Skeletal muscle satellite cell (primary cell): Measurements from ENCODE around the gene DPP6.

Source experiments
- H3K27me3 ChIP-seq: 2 replicates; pipeline ENCODE4 v1.7.0; 2013; ENCODE audit warnings: low read length; ENCODE audit not compliant: control insufficient read depth, insufficient read depth
- H3K36me3 ChIP-seq: 2 replicates; pipeline ENCODE4 v1.7.0; 2013; ENCODE audit warnings: mild to moderate bottlenecking, control low read depth, low read length; ENCODE audit not compliant: insufficient read depth
- H3K4me1 ChIP-seq: 2 replicates; pipeline ENCODE4 v1.7.0; 2013; ENCODE audit warnings: low read length; ENCODE audit not compliant: control insufficient read depth, insufficient read depth
- H3K4me2 ChIP-seq: 2 replicates; pipeline ENCODE4 v1.7.0; 2013; ENCODE audit warnings: mild to moderate bottlenecking, low read length
- H3K4me3 ChIP-seq: 2 replicates; pipeline ENCODE4 v1.7.0; 2013; ENCODE audit warnings: low read length
- H3K9ac ChIP-seq: 2 replicates; pipeline ENCODE4 v1.7.0; 2013; ENCODE audit warnings: mild to moderate bottlenecking, low read depth, low read length, moderate library complexity
- H3K9me3 ChIP-seq: replicated peaks from 2 replicates; pipeline ENCODE4 v1.7.0; 2013; ENCODE audit warnings: mild to moderate bottlenecking, control low read depth, low read length

Gene DPP6

GRCh38 chr7:154287356-154287755 lies 235.2 kb downstream of the DPP6 start:
- H3K4me2 ChIP-seq: no peak overlapping the region
- no peaks in the 10 kb centered on the region for H3K4me1 ChIP-seq

GRCh38 chr7:154289119-154289518 lies 236.9 kb downstream of the DPP6 start:
- H3K27me3 ChIP-seq: no peaks in the 10 kb centered on the region
- peaks cover 13% of the 10 kb centered on the region for H3K9me3 ChIP-seq
- no peak overlapping the region for H3K4me3 ChIP-seq
- no peaks in the 10 kb centered on the region for H3K4me1 ChIP-seq
- no peak overlapping the region for H3K9ac ChIP-seq
- H3K36me3 ChIP-seq: no peaks in the 10 kb centered on the region
- H3K4me2 ChIP-seq: no peak overlapping the region

More at GRCh38 chr7:154287356-154287755, 235.2 kb downstream of the DPP6 start:
- Histone ChIP-seq H3K36me3 (no peaks in the 10 kb centered on the region), H3K27me3 (no peaks in the 10 kb centered on the region), H3K9ac (no peak overlapping the region), H3K9me3 (peaks cover 18% of the 10 kb centered on the region), H3K4me3 (no peak overlapping the region)

- Histone ChIP-seq H3K27me3 (no peaks in the 10 kb centered on the region), H3K36me3 (no peaks in the 10 kb centered on the region), H3K9me3 (peaks cover 10% of the 10 kb centered on the region), H3K4me3 (no peak overlapping the region), H3K4me1 (no peaks in the 10 kb centered on the region), H3K4me2 (no peak overlapping the region), H3K9ac (no peak overlapping the region)
Measured at GRCh38 chr7:154296443-154296842, 244.2 kb downstream of the DPP6 start.

- H3K27me3 ChIP-seq: no peaks in the 10 kb centered on the region
- no peaks in the 10 kb centered on the region for H3K4me1 ChIP-seq
- peaks cover 10% of the 10 kb centered on the region for H3K9me3 ChIP-seq
- no peak overlapping the region for H3K4me3 ChIP-seq
- H3K36me3 ChIP-seq: no peaks in the 10 kb centered on the region
- H3K4me2 ChIP-seq: no peak overlapping the region
- no peak overlapping the region for H3K9ac ChIP-seq
Measured at GRCh38 chr7:154299736-154300135, 247.5 kb downstream of the DPP6 start.

- Histone ChIP-seq H3K27me3 (no peaks in the 10 kb centered on the region), H3K9me3 (peaks cover 16% of the 10 kb centered on the region), H3K9ac (no peak overlapping the region), H3K36me3 (no peaks in the 10 kb centered on the region), H3K4me1 (no peaks in the 10 kb centered on the region), H3K4me3 (no peak overlapping the region), H3K4me2 (no peak overlapping the region)
Measured at GRCh38 chr7:154302380-154302779, 250.2 kb downstream of the DPP6 start.

GRCh38 chr7:154304231-154304630 lies 252.0 kb downstream of the DPP6 start:
- H3K36me3 ChIP-seq: no peaks in the 10 kb centered on the region
- no peak overlapping the region for H3K4me3 ChIP-seq
- no peaks in the 10 kb centered on the region for H3K4me1 ChIP-seq
- H3K27me3 ChIP-seq: no peaks in the 10 kb centered on the region
- no peak overlapping the region for H3K4me2 ChIP-seq
- peaks cover 12% of the 10 kb centered on the region for H3K9me3 ChIP-seq
- no peak overlapping the region for H3K9ac ChIP-seq

GRCh38 chr7:154304740-154305700 lies 252.8 kb downstream of the DPP6 start:
- Histone ChIP-seq H3K27me3 (no peaks in the 10 kb centered on the region), H3K9me3 (peaks cover 12% of the 10 kb centered on the region), H3K9ac (no peak overlapping the region), H3K4me2 (no peak overlapping the region), H3K36me3 (no peaks in the 10 kb centered on the region), H3K4me3 (no peak overlapping the region), H3K4me1 (no peaks in the 10 kb centered on the region)

- Histone ChIP-seq H3K27me3 (no peaks in the 10 kb centered on the region), H3K4me3 (no peak overlapping the region), H3K4me1 (no peaks in the 10 kb centered on the region), H3K9ac (no peak overlapping the region), H3K9me3 (peaks cover 17% of the 10 kb centered on the region), H3K36me3 (no peaks in the 10 kb centered on the region), H3K4me2 (no peak overlapping the region)
Measured at GRCh38 chr7:154306036-154306435, 253.8 kb downstream of the DPP6 start.

- Histone ChIP-seq H3K4me3 (no peak overlapping the region), H3K9ac (no peak overlapping the region), H3K4me2 (no peak overlapping the region), H3K4me1 (no peaks in the 10 kb centered on the region), H3K36me3 (no peaks in the 10 kb centered on the region), H3K27me3 (no peaks in the 10 kb centered on the region), H3K9me3 (peaks cover 15% of the 10 kb centered on the region)
Measured at GRCh38 chr7:154308928-154309327, 256.7 kb downstream of the DPP6 start.

GRCh38 chr7:154310114-154310513 lies 257.9 kb downstream of the DPP6 start:
- H3K4me2 ChIP-seq: no peak overlapping the region
- peaks cover 15% of the 10 kb centered on the region for H3K9me3 ChIP-seq
- H3K4me1 ChIP-seq: no peaks in the 10 kb centered on the region
- no peaks in the 10 kb centered on the region for H3K36me3 ChIP-seq
- H3K9ac ChIP-seq: no peak overlapping the region
- no peaks in the 10 kb centered on the region for H3K27me3 ChIP-seq
- H3K4me3 ChIP-seq: no peak overlapping the region

GRCh38 chr7:154324196-154324595 lies 272.0 kb downstream of the DPP6 start:
- peaks cover 9% of the 10 kb centered on the region for H3K9me3 ChIP-seq

GRCh38 chr7:154326421-154326820 lies 274.2 kb downstream of the DPP6 start:
- Histone ChIP-seq H3K9ac (no peak overlapping the region), H3K4me1 (no peaks in the 10 kb centered on the region), H3K4me3 (no peak overlapping the region), H3K36me3 (no peaks in the 10 kb centered on the region), H3K4me2 (no peak overlapping the region), H3K27me3 (no peaks in the 10 kb centered on the region), H3K9me3 (peaks cover 15% of the 10 kb centered on the region)

More at GRCh38 chr7:154324196-154324595, 272.0 kb downstream of the DPP6 start:
- Histone ChIP-seq H3K4me1 (no peaks in the 10 kb centered on the region), H3K9ac (no peak overlapping the region), H3K36me3 (no peaks in the 10 kb centered on the region), H3K4me3 (no peak overlapping the region), H3K4me2 (no peak overlapping the region), H3K27me3 (no peaks in the 10 kb centered on the region)
